Umbilical cord (tissue), 2 donors: ENCODE measurements around the gene STAG3. TPM values are rescaled to one million over a fixed set of nuclear protein-coding genes. Genes with fewer than 3 reads are reported as not detected.
"Not testable (repeated sequence)": the region's sequence is repeated elsewhere in the genome, so short reads cannot be mapped to it uniquely, and the experiment has no call there.

Experiments
- DNase-seq: peaks from one replicate; pipeline ENCODE4 v3.0.0-alpha.2; 2015; ENCODE audit warnings: low spot score
- total RNA-seq: library from RNA; depleted of rRNA; stranded (reverse); fragments of >200 nt; gene quantifications from one replicate; pipeline ENCODE4 v1.2.3, GENCODE V29; 2014; ENCODE audit warnings: low replicate concordance; ENCODE audit not compliant: insufficient read depth

Gene STAG3, protein sequence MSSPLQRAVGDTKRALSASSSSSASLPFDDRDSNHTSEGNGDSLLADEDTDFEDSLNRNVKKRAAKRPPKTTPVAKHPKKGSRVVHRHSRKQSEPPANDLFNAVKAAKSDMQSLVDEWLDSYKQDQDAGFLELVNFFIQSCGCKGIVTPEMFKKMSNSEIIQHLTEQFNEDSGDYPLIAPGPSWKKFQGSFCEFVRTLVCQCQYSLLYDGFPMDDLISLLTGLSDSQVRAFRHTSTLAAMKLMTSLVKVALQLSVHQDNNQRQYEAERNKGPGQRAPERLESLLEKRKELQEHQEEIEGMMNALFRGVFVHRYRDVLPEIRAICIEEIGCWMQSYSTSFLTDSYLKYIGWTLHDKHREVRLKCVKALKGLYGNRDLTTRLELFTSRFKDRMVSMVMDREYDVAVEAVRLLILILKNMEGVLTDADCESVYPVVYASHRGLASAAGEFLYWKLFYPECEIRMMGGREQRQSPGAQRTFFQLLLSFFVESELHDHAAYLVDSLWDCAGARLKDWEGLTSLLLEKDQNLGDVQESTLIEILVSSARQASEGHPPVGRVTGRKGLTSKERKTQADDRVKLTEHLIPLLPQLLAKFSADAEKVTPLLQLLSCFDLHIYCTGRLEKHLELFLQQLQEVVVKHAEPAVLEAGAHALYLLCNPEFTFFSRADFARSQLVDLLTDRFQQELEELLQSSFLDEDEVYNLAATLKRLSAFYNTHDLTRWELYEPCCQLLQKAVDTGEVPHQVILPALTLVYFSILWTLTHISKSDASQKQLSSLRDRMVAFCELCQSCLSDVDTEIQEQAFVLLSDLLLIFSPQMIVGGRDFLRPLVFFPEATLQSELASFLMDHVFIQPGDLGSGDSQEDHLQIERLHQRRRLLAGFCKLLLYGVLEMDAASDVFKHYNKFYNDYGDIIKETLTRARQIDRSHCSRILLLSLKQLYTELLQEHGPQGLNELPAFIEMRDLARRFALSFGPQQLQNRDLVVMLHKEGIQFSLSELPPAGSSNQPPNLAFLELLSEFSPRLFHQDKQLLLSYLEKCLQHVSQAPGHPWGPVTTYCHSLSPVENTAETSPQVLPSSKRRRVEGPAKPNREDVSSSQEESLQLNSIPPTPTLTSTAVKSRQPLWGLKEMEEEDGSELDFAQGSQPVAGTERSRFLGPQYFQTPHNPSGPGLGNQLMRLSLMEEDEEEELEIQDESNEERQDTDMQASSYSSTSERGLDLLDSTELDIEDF
- total RNA-seq: 1.9 TPM

DNA sequence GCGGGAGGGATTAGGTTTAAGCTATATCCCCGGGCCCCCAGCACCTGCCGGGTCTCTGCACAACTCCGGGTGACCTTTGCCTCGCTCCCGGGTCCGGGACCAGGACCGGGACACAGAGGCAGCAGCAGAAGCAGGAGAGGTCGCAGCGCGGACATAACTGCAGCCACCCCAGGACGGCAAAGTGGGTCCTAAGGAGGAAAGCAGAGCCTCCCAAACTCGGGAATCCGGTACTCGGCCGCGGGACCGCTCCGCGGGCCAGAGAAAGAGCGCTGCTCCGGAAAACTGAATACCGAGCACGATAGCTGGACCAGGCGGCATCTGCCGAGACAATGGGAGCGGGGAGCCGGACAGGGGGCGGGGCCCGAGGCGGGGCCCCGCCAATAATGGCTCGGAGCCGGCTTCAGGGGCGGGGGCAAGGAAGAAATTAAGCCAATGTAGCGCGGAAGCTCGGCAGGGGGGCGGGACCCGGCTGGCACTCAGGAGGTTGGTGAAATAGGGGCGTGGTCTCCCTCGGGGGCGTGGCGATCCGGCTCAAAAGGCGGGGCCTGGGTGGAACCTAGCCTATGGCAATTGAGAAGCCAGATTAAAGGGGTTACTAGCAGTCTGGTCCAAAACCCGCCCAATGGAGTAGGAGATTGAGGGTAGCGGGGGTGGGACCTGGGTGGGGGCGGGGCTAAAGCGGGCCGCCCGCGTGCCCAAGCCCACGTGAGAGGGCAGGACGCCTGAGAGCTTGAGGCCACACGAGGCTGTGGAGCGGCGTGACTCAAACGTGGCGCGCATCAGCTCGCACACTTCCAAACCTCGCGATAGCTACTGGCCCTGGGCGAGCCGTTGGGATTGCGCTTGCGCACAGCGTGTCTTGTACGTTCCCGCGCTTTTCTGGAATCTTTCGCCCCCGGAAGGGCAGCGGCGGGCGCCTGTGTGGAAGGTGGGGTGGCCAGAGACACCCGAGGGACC lies at the start of gene STAG3, which contains the start of gene GPC2:
Gene STAG3 (plus strand): TSS at position 874 of the 957 bp plus-strand sequence. CDS start 2,639 bp downstream, outside the sequence.
Gene GPC2 (minus strand): TSS at position 337 of the 957 bp plus-strand sequence. CDS start 182 bp downstream, at position 155.
- DNase-seq: peak; percentile 94

GRCh38 chr7:100128637-100128963 lies 49.1 kb upstream of the STAG3 start:
- DNase-seq: no peak

DNA sequence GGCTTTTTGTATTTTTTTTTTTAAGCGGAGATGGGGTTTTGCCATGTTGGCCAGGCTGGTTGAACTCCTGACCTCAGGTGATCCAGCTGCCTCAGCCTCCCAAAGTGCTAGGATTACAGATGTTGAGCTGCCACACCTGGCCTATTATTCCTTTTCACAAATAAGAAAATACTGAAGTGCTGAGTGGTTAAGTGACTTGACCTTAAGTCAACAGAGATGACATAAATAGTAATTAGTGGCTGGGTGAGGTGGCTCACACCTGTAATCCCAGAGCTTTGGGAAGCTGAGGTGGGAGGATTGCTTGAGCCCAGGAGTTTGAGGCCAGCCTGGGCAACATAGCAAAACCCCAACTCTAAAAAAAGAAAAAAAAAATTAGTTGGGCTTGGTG lies 47.5 kb upstream of the STAG3 start:
- not testable (repeated sequence) for DNase-seq

GRCh38 chr7:100130608-100131453 lies 46.9 kb upstream of the STAG3 start:
- peak; percentile 64 for DNase-seq

DNA sequence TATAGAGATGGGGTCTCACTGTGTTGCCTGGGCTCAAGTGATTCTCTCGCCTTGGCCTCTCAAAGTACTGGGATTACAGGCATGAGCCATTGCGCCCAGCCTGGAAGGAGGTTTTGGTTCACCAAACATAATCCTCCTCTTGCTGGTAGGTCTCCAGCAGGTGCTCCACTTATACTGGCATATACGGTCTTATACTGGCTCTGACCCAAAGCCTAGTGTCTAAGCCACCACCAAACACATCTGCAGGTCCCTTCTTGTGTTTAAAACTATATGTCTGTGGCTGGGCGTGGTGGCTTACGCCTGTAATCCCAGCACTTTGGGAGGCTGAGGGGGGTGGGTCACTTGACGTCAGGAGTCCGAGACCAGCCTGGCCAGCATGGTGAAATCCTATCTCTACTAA lies 45.6 kb upstream of the STAG3 start:
- no peak for DNase-seq

GRCh38 chr7:100132697-100133151 lies 45.0 kb upstream of the STAG3 start:
- peak; percentile 75 for DNase-seq

DNA sequence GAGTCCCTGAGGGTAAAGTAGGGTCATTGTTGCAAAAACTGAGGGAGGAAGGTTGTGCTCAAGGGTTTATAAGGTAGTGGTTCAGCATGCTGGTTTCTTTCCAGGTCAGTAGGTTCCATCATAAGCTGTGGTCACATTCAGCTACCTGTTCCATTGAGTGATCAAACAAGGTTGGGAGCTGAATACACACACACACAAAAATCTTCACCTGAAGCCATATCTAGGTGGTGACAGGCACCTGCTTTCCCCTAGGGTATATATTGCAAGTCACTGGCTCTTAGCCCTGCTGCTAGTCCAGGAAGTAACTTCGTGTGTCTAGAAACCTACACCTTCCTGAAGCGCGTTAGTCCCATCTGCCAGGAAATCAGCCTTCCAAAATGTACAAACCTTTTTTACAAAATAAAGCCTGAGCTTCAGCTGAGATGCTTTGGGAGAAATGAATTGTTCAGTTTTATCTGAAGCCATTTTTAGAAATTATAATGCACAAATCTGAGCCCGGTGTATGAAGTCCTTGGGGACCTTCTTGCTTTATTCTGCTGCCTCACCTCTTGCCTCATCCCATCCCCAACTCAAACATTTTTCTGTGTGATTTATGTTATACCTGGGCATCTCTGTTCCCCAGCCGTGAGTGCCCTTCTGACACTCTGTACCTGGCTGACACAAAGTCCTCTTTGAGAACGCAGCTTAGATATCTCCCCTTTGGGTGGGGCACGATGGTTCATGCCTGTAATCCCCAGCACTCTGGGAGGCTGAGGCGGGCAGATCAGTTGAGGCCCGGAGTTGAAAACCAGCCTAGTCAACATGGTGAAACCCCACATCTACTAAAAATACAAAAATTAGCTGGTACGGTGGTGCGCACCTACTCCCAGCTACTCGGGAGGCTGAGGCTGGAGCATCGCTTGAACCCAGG lies 39.6 kb upstream of the STAG3 start:
- no peak for DNase-seq

DNA sequence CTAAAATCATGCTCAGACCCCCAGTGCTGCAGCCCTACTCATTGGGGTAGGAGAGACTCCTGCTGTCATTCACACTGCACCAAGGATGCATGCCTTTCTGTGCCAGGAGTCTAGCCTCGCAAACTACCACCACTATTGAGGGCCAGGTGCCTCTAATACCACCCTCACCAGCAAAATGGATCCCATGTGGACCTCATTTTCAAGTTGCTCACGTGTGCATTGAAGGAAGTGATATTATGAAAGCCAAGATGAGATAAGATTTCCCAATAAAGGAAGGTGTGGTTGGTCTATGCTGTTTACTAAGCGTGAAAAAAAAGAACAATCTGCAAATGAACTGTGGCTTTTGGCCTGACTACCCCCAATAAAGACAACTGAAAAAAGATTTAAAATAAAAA lies 36.2 kb upstream of the STAG3 start:
- no peak for DNase-seq

- DNase-seq: no peak
Observed at GRCh38 chr7:100142461-100142860, 35.3 kb upstream of the STAG3 start.

DNA sequence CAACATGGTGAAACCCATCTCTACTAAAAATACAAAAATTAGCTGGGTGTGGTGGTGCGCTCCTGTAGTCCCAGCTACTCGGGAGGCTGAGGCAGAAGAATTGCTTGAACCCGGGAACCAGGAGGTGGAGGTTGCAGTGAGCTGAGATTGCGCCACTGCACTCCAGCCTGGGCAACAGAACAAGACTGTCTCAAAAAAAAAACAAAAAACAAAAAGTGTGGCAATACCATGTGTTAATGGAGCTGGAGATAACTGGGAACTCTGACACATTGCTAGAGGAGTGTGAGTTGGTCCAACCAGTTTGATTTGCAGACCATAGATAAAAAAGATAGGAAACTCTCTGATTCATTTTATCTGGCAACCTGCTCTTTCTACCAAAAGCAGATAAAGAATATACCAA lies 31.4 kb upstream of the STAG3 start:
- not testable (repeated sequence) for DNase-seq

GRCh38 chr7:100147278-100147677 lies 30.4 kb upstream of the STAG3 start:
- DNase-seq: no peak

- DNase-seq: no peak
Observed at GRCh38 chr7:100148225-100148558, 29.5 kb upstream of the STAG3 start.

DNA sequence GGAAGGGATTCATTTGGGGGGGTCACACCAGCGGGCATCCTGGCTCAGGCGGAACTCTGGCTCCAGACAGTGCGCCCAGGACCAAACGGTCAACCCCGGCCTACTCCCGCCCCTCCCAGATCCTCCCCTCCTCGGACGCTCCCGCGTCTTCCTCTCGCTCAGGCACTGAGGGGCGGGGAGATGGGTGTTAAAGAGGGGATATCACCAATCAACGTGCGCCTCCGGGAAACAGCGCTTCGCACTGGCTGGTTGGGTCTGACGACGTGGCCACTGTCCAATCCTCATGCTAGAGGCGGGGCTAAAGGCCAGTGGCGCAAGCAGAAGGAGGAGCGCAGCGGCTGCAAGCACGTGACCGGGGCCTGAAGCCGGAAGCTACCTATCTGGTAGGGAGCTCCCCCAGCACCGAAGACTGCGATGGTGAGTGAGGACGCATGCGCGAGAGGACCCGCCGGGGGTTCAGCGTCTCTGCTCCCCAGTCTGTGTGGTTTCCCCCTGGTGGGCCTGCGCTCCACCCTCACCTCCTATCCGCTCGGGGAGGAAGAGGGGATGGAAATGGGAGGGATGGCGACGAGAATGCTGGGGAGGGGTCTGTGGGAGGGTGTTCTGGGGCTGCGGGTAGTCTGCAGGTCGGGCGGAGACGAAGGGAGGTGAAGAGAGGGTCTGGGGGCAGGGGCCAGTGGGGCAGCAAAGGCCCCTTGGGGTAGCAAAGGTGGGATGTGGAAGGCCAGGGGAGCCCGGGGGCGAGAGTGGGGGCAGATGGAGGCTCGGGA lies 29.0 kb upstream of the STAG3 start, which contains the start of gene LAMTOR4:
Gene LAMTOR4 (plus strand): TSS at position 360 of the 770 bp plus-strand sequence. CDS start 55 bp downstream, at position 415.
- peak; percentile 100 for DNase-seq

- DNase-seq: no peak
Observed at GRCh38 chr7:100152404-100152803, 25.3 kb upstream of the STAG3 start.

DNA sequence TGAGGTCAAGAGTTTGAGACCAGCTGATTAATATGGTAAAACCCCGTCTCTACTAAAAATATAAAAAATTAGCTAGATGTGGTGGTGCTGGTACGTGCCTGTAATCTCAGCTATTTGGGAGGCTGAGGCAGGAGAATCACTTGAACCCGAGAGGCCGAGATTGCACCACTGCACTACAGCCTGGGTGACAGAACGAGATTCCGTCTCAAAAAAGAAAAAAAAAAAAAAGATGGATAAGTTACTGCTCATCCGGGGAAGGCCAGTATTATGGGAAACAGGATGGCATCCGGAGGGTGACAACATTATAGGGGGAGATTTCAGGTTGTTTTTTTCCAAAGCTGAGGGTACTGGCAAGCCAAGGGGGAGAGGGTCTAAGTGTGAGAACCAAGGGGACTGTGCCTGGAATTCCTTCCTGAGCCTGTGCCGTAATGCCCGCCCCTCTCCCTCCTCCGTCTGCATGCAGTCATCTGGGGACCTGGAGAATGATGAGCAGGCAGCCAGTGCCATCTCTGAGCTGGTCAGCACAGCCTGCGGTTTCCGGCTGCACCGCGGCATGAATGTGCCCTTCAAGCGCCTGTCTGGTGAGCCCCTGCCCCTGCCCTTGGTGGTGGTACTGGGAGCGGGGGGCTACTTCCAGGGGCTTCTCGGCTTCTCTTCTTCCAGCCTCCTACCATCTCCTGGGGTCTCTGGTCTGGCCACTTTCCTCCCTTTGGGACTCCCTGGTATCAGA lies 24.6 kb upstream of the STAG3 start:
- no peak for DNase-seq

DNA sequence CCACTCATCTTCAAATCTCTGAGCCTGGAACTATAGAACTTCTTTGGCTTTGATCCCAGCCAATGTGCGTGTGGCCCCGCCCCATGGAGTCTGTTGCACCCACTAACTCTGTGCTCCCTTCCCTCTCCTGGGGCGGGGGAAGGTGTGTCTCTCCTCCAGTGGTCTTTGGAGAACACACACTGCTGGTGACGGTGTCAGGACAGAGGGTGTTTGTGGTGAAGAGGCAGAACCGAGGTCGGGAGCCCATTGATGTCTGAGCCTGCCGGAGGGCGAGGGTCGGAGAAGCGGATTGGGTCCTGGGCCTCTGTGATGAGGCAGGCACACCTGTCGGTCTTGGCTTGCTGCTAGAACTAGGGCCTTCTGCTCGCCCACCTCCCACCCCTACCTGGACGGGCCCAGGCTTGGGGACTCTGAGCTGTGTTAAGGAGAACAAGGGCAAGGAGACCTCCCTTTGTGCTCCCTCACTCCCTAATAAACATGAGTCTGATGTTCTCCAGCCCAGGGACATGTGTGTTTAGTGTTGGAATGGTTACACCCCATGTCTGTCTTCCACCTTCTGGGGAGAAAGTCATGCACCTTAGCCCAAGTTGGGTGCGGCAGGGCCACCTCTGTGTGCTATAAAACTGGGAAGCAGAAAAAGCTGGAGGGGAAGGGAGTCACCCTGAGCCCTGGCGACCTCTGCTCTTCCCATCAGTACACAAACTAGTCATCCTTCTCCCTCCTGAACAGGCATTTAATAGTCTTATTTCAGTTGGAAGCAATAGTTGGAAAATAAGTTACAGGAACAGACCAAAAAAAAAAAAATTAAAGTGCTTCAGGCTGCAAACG lies 23.8 kb upstream of the STAG3 start:
- DNase-seq: no peak
